ENCODE data around the gene C19orf44.
A peak's percentile ranks its signal among the peaks of the same experiment; 100 is the strongest.
"Not testable (repeated sequence)": the region's sequence is repeated elsewhere in the genome, so short reads cannot be mapped to it uniquely, and the experiment has no call there.

Gene C19orf44

DNA sequence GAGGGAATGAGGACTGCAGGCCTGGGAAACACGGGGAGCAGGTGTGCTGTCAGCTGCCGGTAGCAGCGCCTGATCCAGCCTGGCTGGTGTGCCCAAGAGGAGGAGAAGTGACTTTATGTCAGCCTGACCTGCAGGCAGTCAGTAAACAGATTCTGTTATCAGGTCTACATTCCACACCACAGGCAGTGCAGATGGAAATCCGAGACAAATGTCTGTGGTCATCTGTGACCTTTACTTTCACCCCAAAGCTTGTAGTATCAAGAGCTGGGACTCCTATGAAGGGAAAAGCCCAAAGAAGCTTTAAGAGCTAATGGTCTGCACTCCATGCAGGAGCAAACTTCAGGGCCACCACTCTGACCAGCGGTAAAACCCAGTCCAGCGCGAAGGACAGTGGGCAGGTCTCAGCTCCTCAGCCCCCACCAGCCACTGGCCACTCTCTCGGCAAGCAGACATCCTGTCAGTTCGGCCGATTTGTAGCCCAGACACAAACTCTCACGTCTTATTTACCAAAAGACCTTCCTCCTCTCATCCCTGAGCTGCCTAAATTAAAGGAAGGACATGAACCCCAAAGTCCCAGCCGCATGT, 32.1 kb upstream of the C19orf44 start:
- H3K9ac ChIP-seq = peak overlapping the region; percentile 53; the same call in 1 of the 2 replicates
- no peaks in the 10 kb centered on the region for H3K9me3 ChIP-seq
- no peaks in the 10 kb centered on the region for H3K27me3 ChIP-seq
- H3K4me3 ChIP-seq = no peak overlapping the region
- peak overlapping the region; percentile 98; the same call in 1 of the 2 replicates for H3K4me2 ChIP-seq
- H3K27ac ChIP-seq = peak overlapping the region; percentile 72; the same call in 1 of the 2 replicates
- peaks cover 100% of the 10 kb centered on the region for H4K20me1 ChIP-seq
- peaks cover 55% of the 10 kb centered on the region for H3K36me3 ChIP-seq
- peaks cover 81% of the 10 kb centered on the region for H3K4me1 ChIP-seq
- no peak for TF ChIP-seq Cebpa-rat (IDR thresholded peaks at IDR 0.05)

DNA sequence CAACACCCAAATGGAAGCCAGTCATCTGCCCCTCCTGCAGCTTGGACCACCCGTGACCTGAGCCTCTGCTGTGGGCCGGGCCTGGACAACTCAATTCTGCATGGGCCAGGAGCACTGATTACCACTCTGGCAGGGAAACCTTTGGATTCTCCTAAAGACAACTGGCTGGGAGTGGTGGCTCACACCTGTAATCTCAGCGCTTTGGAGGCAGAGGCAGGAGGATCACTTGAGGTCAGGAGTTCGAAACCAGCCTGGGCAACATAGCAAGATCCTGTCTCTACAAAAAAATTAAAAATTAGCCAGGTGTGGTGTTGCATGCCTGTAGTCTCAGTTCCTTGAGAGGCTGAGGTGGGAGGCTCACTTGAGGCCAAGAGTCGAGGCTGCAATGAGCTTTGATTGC, 31.0 kb upstream of the C19orf44 start:
- 0 out of 2 replicates have a peak overlapping the region, but pooled peaks have one; percentile 14 for H3K4me2 ChIP-seq
- no peak overlapping the region for H3K27ac ChIP-seq
- H3K4me3 ChIP-seq = no peak overlapping the region
- H3K36me3 ChIP-seq = peaks cover 60% of the 10 kb centered on the region
- peaks cover 100% of the 10 kb centered on the region for H4K20me1 ChIP-seq
- peaks cover 81% of the 10 kb centered on the region for H3K4me1 ChIP-seq
- no peak for TF ChIP-seq Cebpa-rat (IDR thresholded peaks at IDR 0.05)
- H3K9ac ChIP-seq = no peak overlapping the region
- no peaks in the 10 kb centered on the region for H3K9me3 ChIP-seq
- H3K27me3 ChIP-seq = no peaks in the 10 kb centered on the region

DNA sequence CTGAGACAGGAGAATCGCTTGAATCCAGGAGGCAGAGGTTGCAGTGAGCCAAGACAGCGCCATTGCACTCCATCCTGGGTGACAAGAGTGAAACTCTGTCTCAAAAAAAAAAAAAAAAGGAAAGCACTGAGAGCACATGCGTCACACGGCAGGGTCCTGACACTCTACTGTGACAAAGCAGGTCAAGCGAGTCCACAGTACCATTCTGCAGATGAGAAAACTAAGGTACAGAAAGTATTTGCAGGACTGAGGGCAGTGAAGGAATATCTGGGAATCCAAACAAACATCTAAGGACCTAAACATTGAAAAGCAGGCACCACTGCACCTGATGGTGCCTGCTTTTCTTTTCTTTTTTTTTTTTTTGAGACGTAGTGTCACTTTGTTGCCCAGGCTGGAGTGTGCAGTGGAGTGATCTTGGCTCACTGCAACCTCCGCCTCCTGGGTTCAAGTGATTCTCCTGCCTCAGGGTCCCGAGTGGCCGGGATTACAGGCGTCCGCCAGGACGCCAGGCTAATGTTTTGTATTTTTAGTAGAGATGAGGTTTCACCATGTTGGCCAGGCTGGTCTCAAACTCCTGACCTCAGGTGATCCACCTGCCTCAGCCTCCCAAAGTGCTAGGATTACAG, 29.3 kb upstream of the C19orf44 start:
- H3K4me2 ChIP-seq, H3K9ac ChIP-seq, H3K27ac ChIP-seq, H3K4me3 ChIP-seq, H3K9me3 ChIP-seq, H3K27me3 ChIP-seq: not testable (repeated sequence)
- H4K20me1 ChIP-seq = peaks cover 97% of the 10 kb centered on the region
- peaks cover 73% of the 10 kb centered on the region for H3K4me1 ChIP-seq
- H3K36me3 ChIP-seq = peaks cover 58% of the 10 kb centered on the region

DNA sequence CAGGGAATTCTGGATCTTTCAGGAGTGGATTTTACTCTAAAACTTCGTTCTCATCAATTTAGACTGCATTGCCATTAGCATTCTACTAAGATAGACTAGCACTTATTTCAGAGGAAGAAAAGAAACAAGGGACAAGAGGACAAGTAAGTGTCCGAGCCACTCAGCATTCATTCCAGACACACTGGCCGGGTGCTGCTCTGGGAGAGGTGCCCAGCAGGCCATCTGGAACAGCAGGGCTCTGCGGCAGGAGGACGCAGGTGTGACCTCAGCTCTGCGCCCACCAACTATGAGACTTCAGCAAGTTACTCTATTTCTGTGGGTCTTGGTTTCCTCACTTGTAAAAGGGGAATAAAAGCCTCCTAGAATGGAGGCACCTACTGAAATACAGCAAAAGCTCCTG, 28.6 kb upstream of the C19orf44 start:
- Histone ChIP-seq H4K20me1 (peaks cover 91% of the 10 kb centered on the region), H3K9me3 (no peaks in the 10 kb centered on the region), H3K4me2 (peak overlapping the region; percentile 94; the same call in 1 of the 2 replicates), H3K27ac (no peak overlapping the region; the same call in 1 of the 2 replicates), H3K9ac (peak overlapping the region; percentile 20; the same call in 1 of the 2 replicates), H3K36me3 (peaks cover 52% of the 10 kb centered on the region), H3K4me3 (no peak overlapping the region), H3K4me1 (peaks cover 71% of the 10 kb centered on the region), H3K27me3 (no peaks in the 10 kb centered on the region)
- no peak for TF ChIP-seq Cebpa-rat (IDR thresholded peaks at IDR 0.05)

DNA sequence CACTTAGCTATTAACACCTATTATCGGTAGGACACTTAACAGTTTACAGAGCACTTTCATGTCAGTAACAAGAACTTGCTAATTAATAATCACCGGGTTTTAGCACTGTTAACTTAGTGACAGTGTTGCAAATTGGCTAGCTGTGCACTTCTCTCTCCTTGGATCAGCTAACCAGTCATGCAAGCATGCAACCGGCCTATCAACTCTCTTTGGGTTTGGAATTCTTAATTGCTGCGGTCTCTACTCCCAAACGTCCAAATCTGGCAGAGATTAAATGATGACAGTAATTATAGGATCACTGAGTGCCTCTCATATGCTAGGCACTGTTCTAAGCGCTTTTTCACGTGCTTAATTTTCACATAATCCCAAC, 25.7 kb upstream of the C19orf44 start:
- no peak for TF ChIP-seq Cebpa-rat (IDR thresholded peaks at IDR 0.05)
- no peak overlapping the region for H3K27ac ChIP-seq
- peak overlapping the region; percentile 94 for H3K4me2 ChIP-seq
- H3K36me3 ChIP-seq = peaks cover 29% of the 10 kb centered on the region
- 0 out of 2 replicates have a peak, but pooled peaks cover 6% of the 10 kb centered on the region for H3K9me3 ChIP-seq
- peak overlapping the region; percentile 99 for H3K4me3 ChIP-seq
- H3K9ac ChIP-seq = peak overlapping the region; percentile 93
- peaks cover 61% of the 10 kb centered on the region for H4K20me1 ChIP-seq
- H3K27me3 ChIP-seq = no peaks in the 10 kb centered on the region
- H3K4me1 ChIP-seq = peaks cover 43% of the 10 kb centered on the region

DNA sequence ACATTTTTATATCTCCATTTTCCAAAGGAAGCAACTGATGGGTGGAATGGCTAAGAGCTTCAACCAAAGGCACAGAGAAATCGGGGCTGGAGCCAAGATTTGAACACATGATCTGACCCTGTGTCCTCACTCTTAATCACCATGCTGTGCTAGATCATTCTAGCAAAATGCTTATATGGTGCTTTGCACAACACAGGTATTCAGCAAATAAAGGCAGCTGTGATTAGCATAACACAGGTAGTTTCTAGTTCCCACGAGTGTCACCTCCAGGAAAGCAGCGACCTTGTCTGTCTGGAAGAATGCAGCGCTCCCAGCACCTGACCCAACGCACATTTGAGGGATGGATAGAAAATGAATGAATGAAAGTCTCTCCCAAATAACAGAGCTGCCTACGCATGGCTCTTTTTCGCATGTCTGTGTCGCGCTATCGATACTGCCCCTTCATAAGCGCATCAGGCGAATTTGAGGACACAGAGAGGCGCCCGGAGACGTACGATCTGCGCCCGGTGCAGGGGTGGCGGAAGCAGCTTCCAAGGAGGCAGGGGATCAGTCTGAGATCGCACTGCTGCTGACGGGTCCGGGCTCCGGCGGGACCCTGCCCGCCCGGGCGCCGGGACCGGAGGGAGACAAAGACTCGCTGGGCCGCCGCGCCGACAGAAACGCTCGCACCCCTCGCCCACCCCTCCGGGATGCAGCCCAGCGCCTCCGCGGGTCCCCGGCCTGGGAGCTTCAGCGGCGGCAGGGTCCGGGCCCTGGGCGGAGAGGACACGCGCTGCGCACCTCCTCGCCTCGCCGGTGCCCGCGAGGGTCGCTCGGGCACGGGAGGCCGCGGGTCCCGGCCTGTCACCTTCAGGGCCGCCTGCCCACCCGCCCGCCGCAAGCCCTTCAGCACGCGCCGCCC, 25.0 kb upstream of the C19orf44 start:
- Histone ChIP-seq H3K9me3 (0 out of 2 replicates have a peak, but pooled peaks cover 6% of the 10 kb centered on the region), H3K4me1 (peaks cover 43% of the 10 kb centered on the region), H4K20me1 (peaks cover 55% of the 10 kb centered on the region), H3K9ac (peak overlapping the region; percentile 93), H3K27me3 (no peaks in the 10 kb centered on the region), H3K36me3 (peaks cover 26% of the 10 kb centered on the region; the same call in 1 of the 2 replicates), H3K4me3 (peak overlapping the region; percentile 99), H3K4me2 (peak overlapping the region; percentile 94), H3K27ac (peak overlapping the region; percentile 87)
- TF ChIP-seq Cebpa-rat (IDR thresholded peaks at IDR 0.05) = no peak

DNA sequence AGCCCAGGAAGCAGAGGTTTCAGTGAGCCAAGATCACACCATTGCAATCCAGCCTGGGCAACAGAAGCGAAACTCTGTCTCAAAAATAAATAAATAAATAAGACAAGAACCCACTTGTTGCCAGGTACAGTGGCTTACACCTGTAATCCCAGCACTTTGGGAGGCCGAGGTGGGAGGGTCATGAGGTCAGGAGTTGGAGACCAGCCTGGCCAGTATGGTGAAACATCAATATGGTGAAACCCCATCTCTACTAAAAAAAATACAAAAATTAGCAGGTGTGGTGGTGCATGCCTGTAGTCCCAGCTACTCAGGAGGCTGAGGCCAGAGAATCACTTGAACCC, 23.7 kb upstream of the C19orf44 start:
- Histone ChIP-seq H3K4me2 (peak overlapping the region; percentile 91), H3K4me1 (peaks cover 42% of the 10 kb centered on the region), H3K9ac (peak overlapping the region; percentile 78), H3K27ac (peak overlapping the region; percentile 68), H3K36me3 (0 out of 2 replicates have a peak, but pooled peaks cover 17% of the 10 kb centered on the region), H4K20me1 (peaks cover 41% of the 10 kb centered on the region), H3K4me3 (peak overlapping the region; percentile 99)
- H3K27me3 ChIP-seq, H3K9me3 ChIP-seq: not testable (repeated sequence)

DNA sequence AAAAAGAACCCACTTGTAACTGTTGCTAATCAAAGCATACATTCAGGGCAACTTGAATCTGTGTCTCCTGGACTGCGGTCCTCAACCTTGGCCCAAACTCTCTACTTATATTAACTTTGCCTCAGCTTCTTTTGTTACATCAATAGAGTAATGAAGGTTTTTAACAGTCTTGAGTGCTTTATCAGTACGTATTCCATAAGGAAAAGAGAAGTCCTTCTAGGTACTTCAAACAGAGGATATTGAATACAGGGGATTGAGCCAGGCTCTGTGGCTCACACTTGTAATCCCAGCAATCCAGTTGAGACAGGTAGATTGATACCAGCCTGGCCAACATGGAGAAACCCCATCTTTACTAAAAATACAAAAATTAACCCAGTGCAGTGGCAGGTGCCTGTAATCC, 23.2 kb upstream of the C19orf44 start:
- no peaks in the 10 kb centered on the region for H3K27me3 ChIP-seq
- no peak for TF ChIP-seq Cebpa-rat (IDR thresholded peaks at IDR 0.05)
- H3K9me3 ChIP-seq = 0 out of 2 replicates have a peak, but pooled peaks cover 6% of the 10 kb centered on the region
- peaks cover 37% of the 10 kb centered on the region for H3K4me1 ChIP-seq
- H4K20me1 ChIP-seq = peaks cover 36% of the 10 kb centered on the region
- no peak overlapping the region for H3K4me3 ChIP-seq
- H3K27ac ChIP-seq = no peak overlapping the region
- H3K9ac ChIP-seq = no peak overlapping the region
- H3K36me3 ChIP-seq = 0 out of 2 replicates have a peak, but pooled peaks cover 13% of the 10 kb centered on the region
- no peak overlapping the region for H3K4me2 ChIP-seq

DNA sequence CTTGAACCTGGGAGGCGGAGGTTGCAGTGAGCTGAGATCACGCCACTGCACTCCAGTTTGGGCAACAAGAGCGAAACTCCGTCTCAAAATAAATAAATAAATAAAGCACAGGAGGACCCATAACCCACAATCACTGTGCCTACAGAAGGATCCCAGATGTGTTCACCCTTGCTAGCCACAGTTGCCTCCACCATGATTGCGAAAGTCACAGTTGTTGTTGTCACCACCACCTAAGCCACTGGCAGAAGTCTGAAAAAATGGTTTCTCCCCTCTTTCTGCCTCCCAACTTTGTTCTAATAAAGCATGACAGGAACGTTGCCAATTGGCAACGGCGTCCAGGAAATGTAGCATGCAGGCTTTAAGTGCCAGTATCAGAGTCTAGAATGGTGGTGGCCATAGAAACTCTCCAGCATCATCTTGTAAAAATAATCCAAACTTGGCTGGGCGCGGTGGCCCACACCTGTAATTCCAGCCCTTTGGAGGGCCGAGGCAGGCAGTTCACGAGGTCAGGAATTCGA, 22.3 kb upstream of the C19orf44 start:
- Histone ChIP-seq H3K9me3 (0 out of 2 replicates have a peak, but pooled peaks cover 6% of the 10 kb centered on the region), H3K4me3 (no peak overlapping the region), H3K4me1 (peaks cover 28% of the 10 kb centered on the region), H3K27me3 (no peaks in the 10 kb centered on the region), H3K4me2 (no peak overlapping the region), H3K9ac (no peak overlapping the region), H3K27ac (no peak overlapping the region), H3K36me3 (0 out of 2 replicates have a peak, but pooled peaks cover 6% of the 10 kb centered on the region), H4K20me1 (peaks cover 27% of the 10 kb centered on the region)
- TF ChIP-seq Cebpa-rat (IDR thresholded peaks at IDR 0.05) = no peak
